Panc1 (cell line): ENCODE results near the gene BTRC. TPM values are rescaled to one million over a fixed set of nuclear protein-coding genes. Genes with fewer than 3 reads are reported as not detected.
"Not testable (repeated sequence)": the region's sequence is repeated elsewhere in the genome, so short reads cannot be mapped to it uniquely, and the experiment has no call there.

Experiments used
- ATAC-seq: fragments of 200-7000 bp; cut with Tn5 transposase; 2 replicates; pipeline ENCODE4 v1.9.1; 2020; ENCODE audit warnings: mild to moderate bottlenecking, moderate library complexity
- BruUV-seq: library from RNA; stranded (reverse); fragments of 400-500 nt; replicated peaks from 2 replicates; lab custom pipeline; 2021; lab: Mats Ljungman, UMichigan
- CTCF ChIA-PET: fragments of 300-600 bp; sonication (Branson Sonifier 250); formaldehyde crosslinking; loops from one replicate; lab custom pipeline; 2022; ENCODE audit warnings: antibody characterized with exemption; lab: Charles Lee
- POLR2A ChIA-PET: fragments of 300-600 bp; sonication (Branson Sonifier 250); formaldehyde crosslinking; loops from one replicate; lab custom pipeline; 2022; ENCODE audit warnings: antibody characterized with exemption; lab: Charles Lee
- DNase-seq: peaks from one replicate; pipeline ENCODE4 v3.0.0-alpha.2; 2010; ENCODE audit warnings: low read depth, low spot score
- H3K27ac ChIP-seq: 2 replicates; pipeline ENCODE4 v1.5.1; 2011; ENCODE audit warnings: mild to moderate bottlenecking, low read length, inconsistent platforms
- H3K27me3 ChIP-seq: fragments of 200-500 bp; sonication (Bioruptor generic); 2 replicates; pipeline ENCODE4 v1.6.0; 2014; ENCODE audit warnings: low read length, inconsistent platforms; ENCODE audit not compliant: control insufficient read depth, insufficient read depth
- H3K36me3 ChIP-seq: fragments of 200-500 bp; sonication (Bioruptor generic); 2 replicates; pipeline ENCODE4 v1.5.1; 2014; ENCODE audit warnings: inconsistent platforms, mild to moderate bottlenecking, low read length, moderate library complexity; ENCODE audit not compliant: control insufficient read depth, insufficient read depth
- H3K4me1 ChIP-seq: 2 replicates; pipeline ENCODE4 v1.5.1; 2011; ENCODE audit warnings: inconsistent platforms, mild to moderate bottlenecking, low read length, moderate library complexity; ENCODE audit not compliant: control insufficient read depth, insufficient read depth
- H3K4me3 ChIP-seq, 2 experiments: 2 replicates each; pipeline ENCODE4 v1.5.1; 2011 to 2012; ENCODE audit warnings: low read depth in 2 of 2, low read length in 2 of 2, mild to moderate bottlenecking in 2 of 2, inconsistent platforms in 1 of 2, moderate library complexity in 1 of 2
- H3K9me3 ChIP-seq: fragments of 200-500 bp; sonication (Bioruptor generic); 2 replicates; pipeline ENCODE4 v1.5.1; 2014; ENCODE audit warnings: low read depth, mild to moderate bottlenecking, inconsistent platforms, low read length, moderate library complexity; ENCODE audit not compliant: control insufficient read depth, insufficient read depth
- CTCF ChIP-seq: fragments of 450-650 bp; IDR thresholded peaks from 2 replicates; pipeline ENCODE4 v1.5.1; 2017; ENCODE audit warnings: mild to moderate bottlenecking
- POLR2AphosphoS5 ChIP-seq: IDR thresholded peaks from 2 replicates; pipeline ENCODE4 v1.6.1; 2012; ENCODE audit warnings: mild to moderate bottlenecking, low read depth, low read length, moderate library complexity
- REST ChIP-seq, 2 experiments: IDR thresholded peaks; 2 replicates each; pipeline ENCODE4 v1.6.1; 2011 to 2012; ENCODE audit warnings: low read depth in 2 of 2, control low read depth in 1 of 2, low read length in 1 of 2, mild to moderate bottlenecking in 1 of 2, moderate library complexity in 1 of 2; ENCODE audit not compliant: insufficient read depth in 1 of 2
- SIN3A ChIP-seq: IDR thresholded peaks from 2 replicates; pipeline ENCODE4 v1.6.1; 2012; ENCODE audit warnings: low read depth, mild to moderate bottlenecking, low read length, moderate library complexity, borderline replicate concordance; ENCODE audit not compliant: insufficient read depth
- TCF7L2 ChIP-seq: IDR thresholded peaks from 2 replicates; pipeline ENCODE4 v1.6.1; 2011; ENCODE audit warnings: mild to moderate bottlenecking, low read depth, low read length, inconsistent platforms
- in situ Hi-C: cut with HindIII; loops from 2 replicates; pipeline ENCODE4 v1.10.0; 2016; ENCODE audit warnings: low sequenced_read_pairs, low pct_unique_long_range_greater_than_20kb
- intact Hi-C: fragments of 100-400 bp; cut with micrococcal nuclease; formaldehyde crosslinking; loops from one replicate; pipeline ENCODE4 v1.10.0; 2022; ENCODE audit not compliant: unreplicated experiment
- total RNA-seq: library from RNA; stranded (reverse); gene quantifications from one replicate; pipeline ENCODE4 v1.2.1, GENCODE V29; 2021; ENCODE audit not compliant: unreplicated experiment

Gene BTRC
- total RNA-seq, 1 experiment from 2014 or later = 22.1 TPM

- in situ Hi-C loops = no loop called here
- H3K27ac ChIP-seq = no peak overlapping the region
- DNase-seq = no peak
- CTCF ChIA-PET = no interaction called here
- BruUV-seq = no TSS peak
- H3K27me3 ChIP-seq = no peaks in the 10 kb centered on the region
- ATAC-seq = no peak
- TF ChIP-seq TCF7L2 = no peak
- TF ChIP-seq SIN3A = no peak
- TF ChIP-seq CTCF = no peak
- TF ChIP-seq REST (IDR thresholded peaks at IDR 0.05; ENCODE audit: insufficient read depth in 1 of 2, low read depth in 2 of 2, low read length in 1 of 2) = no peak
- no peak for TF ChIP-seq POLR2AphosphoS5
- intact Hi-C loops = no loop called here
- H3K4me3 ChIP-seq = no peak overlapping the region
- POLR2A ChIA-PET = no interaction called here
- no peaks in the 10 kb centered on the region for H3K9me3 ChIP-seq
- H3K36me3 ChIP-seq = no peaks in the 10 kb centered on the region
- no peaks in the 10 kb centered on the region for H3K4me1 ChIP-seq
Measured at GRCh38 chr10:101415884-101416283, 61.9 kb downstream of the BTRC start.

- BruUV-seq, POLR2A ChIA-PET, H3K4me3 ChIP-seq, H3K4me1 ChIP-seq, H3K27ac ChIP-seq, DNase-seq, H3K9me3 ChIP-seq, H3K36me3 ChIP-seq, ATAC-seq, in situ Hi-C loops, CTCF ChIA-PET, intact Hi-C loops, H3K27me3 ChIP-seq: not testable (repeated sequence)
Measured at GRCh38 chr10:101421967-101422366, 68.0 kb downstream of the BTRC start.

GRCh38 chr10:101425535-101425934 is 71.6 kb downstream of the BTRC start:
- Histone ChIP-seq H3K27ac (no peak overlapping the region), H3K9me3 (no peaks in the 10 kb centered on the region), H3K4me3 (no peak overlapping the region), H3K36me3 (no peaks in the 10 kb centered on the region), H3K27me3 (no peaks in the 10 kb centered on the region), H3K4me1 (no peaks in the 10 kb centered on the region)
- in situ Hi-C loops (no loop called here), intact Hi-C loops (no loop called here)
- ChIA-PET CTCF (interaction anchor here (0.5 kb wide), 1 partner anchor 16 kb away, joined by 3 read pairs; no protein-coding TSS in a partner anchor), POLR2A (no interaction called here)
- no peak for ATAC-seq
- BruUV-seq = no TSS peak
- TF ChIP-seq TCF7L2 = no peak
- no peak for TF ChIP-seq CTCF
- no peak for TF ChIP-seq POLR2AphosphoS5
- TF ChIP-seq SIN3A = no peak
- DNase-seq = no peak
